GM12891 (cell line): ENCODE results near the gene ZFHX3.
"Not testable (repeated sequence)": the region's sequence is repeated elsewhere in the genome, so short reads cannot be mapped to it uniquely, and the experiment has no call there.

Source experiments
- DNase-seq: peaks from one replicate; pipeline ENCODE4 v3.0.0; 2011; ENCODE audit warnings: low spot score; ENCODE audit not compliant: insufficient read length
- FAIRE-seq: peaks from 2 replicates; lab custom pipeline; 2011; peaks lifted over from hg19 to GRCh38; lab: Jason Lieb, UNC
- PAX5 ChIP-seq: IDR thresholded peaks from 2 replicates; pipeline ENCODE4 v1.6.1; 2011; ENCODE audit warnings: low read length, moderate library complexity, mild to moderate bottlenecking; ENCODE audit not compliant: insufficient read depth, severe bottlenecking
- POLR2A ChIP-seq: IDR thresholded peaks from 2 replicates; pipeline ENCODE4 v1.6.1; 2011; ENCODE audit warnings: low read depth, low read length, control low read depth
- POLR2AphosphoS5 ChIP-seq: IDR thresholded peaks from 2 replicates; pipeline ENCODE4 v1.6.1; 2011; ENCODE audit warnings: low read depth, low read length, control low read depth
- POU2F2 ChIP-seq: IDR thresholded peaks from 2 replicates; pipeline ENCODE4 v1.6.1; 2011; ENCODE audit warnings: low read depth, mild to moderate bottlenecking, control low read depth, low read length, moderate library complexity
- SPI1 ChIP-seq: IDR thresholded peaks from 2 replicates; pipeline ENCODE4 v1.6.1; 2011; ENCODE audit warnings: low read depth, low read length, control low read depth
- TAF1 ChIP-seq: IDR thresholded peaks from 2 replicates; pipeline ENCODE4 v1.6.1; 2011; ENCODE audit warnings: low read depth, low read length, control low read depth

The ZFHX3 gene

DNA sequence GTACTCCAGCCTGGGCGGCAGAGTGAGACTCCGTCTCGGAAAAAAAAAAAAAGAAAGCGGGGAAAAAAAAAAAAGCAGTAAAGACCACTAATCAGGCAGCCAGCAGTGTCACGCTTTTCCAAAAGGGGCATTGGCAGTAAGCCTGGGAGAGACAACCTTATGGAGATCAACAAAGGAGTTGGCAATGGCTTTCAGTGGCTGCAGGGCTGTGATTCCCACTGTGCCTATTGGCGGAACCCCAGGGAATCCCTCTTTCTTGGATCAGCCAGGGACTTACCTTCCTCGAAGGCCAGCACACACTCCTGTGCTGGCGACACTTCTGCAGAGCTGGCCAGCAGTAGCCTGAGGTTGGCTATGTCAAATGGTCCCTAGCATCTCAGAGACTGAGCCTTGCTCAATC lies 43.2 kb upstream of the ZFHX3 start:
- TF ChIP-seq TAF1: no peak
- no peak for TF ChIP-seq SPI1
- TF ChIP-seq POLR2A: no peak
- TF ChIP-seq POU2F2: no peak
- no peak for TF ChIP-seq PAX5
- TF ChIP-seq POLR2AphosphoS5: no peak
- FAIRE-seq (no peak), DNase-seq (no peak)

DNA sequence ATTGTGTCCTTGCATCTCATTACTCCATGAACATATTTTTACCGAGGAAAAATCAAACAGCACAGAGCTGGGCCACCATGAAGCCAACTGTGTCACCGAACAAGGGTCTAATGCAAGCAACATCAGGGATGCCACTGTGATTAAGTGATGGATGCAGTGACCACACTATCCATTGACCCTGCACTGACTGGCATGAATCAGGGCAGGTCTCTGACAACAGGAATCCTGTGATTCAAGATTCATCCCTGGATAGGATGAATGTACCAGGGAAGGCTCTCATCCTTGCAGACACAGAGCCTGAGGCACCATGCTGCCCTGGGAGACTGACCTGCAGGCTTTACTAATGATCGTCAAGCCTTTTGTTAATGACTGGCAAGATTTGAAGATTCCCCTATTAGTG lies 41.5 kb upstream of the ZFHX3 start:
- FAIRE-seq: no peak
- DNase-seq: no peak
- TF ChIP-seq PAX5: no peak
- TF ChIP-seq POU2F2: no peak
- TF ChIP-seq POLR2A: no peak
- TF ChIP-seq TAF1: no peak
- no peak for TF ChIP-seq SPI1
- no peak for TF ChIP-seq POLR2AphosphoS5

DNA sequence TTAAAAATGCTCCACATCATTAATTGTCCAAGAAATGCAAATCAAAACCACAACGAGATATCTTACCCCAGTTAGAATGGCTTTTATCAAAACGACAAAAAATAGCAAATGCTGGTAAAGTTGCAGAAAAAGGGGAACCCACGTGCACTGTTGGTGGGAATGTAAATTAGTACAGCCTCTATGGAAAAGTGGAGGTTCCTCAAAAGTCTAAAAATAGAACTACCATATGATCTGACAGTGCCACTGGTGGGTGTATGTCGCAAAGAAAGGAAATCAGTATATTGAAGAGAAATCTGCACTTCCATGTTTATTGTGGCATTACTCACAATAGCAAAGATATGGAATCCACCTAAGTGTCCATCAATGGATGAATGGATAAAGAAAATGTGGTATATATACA lies 38.2 kb upstream of the ZFHX3 start:
- DNase-seq (no peak), FAIRE-seq (no peak)
- TF ChIP-seq POLR2AphosphoS5 (no peak), POU2F2 (no peak), SPI1 (no peak), POLR2A (no peak), PAX5 (no peak), TAF1 (no peak)

DNA sequence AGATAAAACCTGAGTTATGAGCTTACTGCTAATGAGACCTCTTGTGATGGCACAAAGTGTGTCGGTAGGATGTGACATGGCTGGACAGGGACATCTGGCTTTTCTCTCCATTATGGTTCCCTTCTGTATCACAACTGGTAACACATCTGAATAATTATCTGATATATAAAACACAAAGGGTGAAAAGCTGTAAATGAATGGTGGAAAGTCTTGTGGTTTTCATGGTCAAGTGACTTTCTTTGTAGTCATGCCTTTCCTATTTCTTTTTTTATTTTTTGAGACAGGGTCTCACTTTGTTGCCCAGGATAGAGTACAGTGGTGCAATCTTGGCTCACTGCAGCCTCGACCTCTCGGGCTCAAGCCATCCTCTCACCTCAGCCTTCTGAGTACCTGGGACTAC lies 35.3 kb upstream of the ZFHX3 start:
- TF ChIP-seq SPI1: no peak
- no peak for TF ChIP-seq POU2F2
- TF ChIP-seq POLR2AphosphoS5: no peak
- TF ChIP-seq POLR2A: no peak
- TF ChIP-seq TAF1: no peak
- TF ChIP-seq PAX5: no peak
- no peak for FAIRE-seq
- DNase-seq: no peak

DNA sequence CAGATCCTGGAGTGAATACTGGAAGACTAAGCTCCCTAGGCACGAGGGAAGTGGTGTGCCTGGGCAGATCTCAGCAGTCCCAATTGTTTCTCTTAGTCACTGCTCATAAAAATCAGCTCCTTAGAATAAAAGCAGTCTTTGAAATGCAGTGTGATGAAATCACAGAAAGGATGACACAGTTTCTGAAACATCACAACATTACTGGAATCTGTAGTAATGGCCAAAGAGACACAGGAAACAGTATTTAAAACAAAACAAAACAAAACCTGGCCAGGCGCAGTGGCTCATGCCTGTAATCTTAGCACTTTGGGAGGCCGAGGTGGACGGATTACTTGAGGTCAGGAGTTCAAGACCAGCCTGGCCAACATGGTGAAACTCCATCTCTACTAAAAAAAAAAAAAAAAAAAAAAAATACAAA lies 34.7 kb upstream of the ZFHX3 start:
- DNase-seq, FAIRE-seq: not testable (repeated sequence)

DNA sequence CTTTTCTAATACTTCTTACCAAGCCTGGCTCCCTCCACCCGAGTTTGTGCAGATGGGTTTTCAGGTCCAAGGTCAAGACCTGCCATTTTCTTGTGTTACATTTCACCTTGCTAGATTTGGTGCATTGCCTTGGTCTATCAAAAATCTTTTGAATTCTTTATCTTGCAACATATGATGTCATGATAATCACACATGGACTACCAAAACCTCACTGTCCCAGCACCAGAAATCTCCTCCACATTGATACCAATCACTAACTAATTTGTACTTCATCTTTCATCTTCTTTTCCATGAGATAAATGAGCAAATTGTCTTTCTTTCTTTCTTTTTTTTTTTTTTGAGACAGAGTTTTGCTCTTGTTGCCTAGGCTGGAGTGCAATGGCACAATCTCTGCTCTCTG lies 33.0 kb upstream of the ZFHX3 start:
- FAIRE-seq (no peak), DNase-seq (no peak)
- TF ChIP-seq TAF1 (no peak), POLR2A (no peak), SPI1 (no peak), POLR2AphosphoS5 (no peak), POU2F2 (no peak), PAX5 (no peak)

DNA sequence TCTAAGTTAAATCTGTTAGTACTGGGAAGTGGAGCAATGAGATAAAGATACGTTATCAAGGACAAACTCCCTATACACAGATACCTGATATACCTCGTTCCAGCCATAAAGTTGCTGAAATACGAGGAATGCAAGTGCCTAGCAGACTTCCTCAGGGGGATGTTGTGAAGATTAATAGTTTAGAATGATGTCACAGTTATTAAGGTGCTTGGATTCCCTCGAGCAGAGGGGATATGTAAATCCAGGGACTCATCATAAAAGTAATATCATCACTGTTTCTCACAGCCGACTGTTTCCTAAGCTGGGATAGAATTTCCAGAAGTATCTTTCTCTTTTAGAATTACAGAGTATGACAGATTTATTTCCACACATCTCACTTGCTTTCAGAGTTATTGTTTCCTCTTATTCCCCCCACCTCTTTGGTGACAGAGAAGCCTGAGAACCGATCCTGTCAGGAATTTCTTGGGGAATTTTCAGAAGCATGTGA lies 28.4 kb upstream of the ZFHX3 start:
- TF ChIP-seq SPI1 (no peak), POU2F2 (no peak), POLR2A (no peak), PAX5 (no peak), POLR2AphosphoS5 (no peak), TAF1 (no peak)
- FAIRE-seq (no peak), DNase-seq (no peak)

DNA sequence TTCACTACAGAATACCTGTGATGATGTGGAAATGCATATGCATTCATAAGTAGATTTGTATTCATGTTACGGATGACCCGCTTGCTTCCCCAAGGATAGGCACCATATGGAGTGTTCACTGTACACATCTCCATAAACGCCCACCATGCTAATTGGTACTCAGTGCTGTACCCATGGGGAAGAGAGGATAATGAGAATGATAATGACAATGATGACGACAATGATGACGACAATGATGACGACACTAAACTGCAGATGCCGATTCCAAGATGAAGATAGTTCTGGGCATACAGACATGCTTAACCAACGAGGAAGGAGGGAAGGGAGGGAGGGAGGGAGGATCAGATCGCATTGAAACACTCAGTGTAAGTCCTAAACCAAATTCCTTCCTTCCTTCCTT lies 26.5 kb upstream of the ZFHX3 start:
- FAIRE-seq (no peak), DNase-seq (no peak)
- TF ChIP-seq PAX5: no peak
- TF ChIP-seq POLR2A: no peak
- TF ChIP-seq POLR2AphosphoS5: no peak
- TF ChIP-seq POU2F2: no peak
- no peak for TF ChIP-seq SPI1

DNA sequence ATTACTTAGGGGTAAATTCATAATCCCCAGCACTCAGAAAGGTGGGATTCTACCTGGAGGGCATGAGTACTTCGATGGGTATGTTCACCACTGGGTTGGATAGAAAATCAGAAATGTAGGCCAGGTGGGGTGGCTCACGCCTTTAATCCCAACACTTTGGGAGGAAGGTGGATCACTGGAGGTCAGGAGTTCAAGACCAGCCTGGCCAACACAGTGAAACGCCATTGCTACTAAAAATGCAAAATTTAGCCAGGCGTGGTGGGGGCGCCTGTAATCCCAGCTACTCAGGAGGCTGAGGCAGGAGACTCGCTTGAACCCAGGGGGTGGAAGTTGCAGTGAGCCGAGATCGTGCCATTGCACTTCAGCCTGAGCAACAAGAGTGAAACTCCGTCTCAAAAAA lies 24.1 kb upstream of the ZFHX3 start:
- not testable (repeated sequence) for FAIRE-seq, DNase-seq

DNA sequence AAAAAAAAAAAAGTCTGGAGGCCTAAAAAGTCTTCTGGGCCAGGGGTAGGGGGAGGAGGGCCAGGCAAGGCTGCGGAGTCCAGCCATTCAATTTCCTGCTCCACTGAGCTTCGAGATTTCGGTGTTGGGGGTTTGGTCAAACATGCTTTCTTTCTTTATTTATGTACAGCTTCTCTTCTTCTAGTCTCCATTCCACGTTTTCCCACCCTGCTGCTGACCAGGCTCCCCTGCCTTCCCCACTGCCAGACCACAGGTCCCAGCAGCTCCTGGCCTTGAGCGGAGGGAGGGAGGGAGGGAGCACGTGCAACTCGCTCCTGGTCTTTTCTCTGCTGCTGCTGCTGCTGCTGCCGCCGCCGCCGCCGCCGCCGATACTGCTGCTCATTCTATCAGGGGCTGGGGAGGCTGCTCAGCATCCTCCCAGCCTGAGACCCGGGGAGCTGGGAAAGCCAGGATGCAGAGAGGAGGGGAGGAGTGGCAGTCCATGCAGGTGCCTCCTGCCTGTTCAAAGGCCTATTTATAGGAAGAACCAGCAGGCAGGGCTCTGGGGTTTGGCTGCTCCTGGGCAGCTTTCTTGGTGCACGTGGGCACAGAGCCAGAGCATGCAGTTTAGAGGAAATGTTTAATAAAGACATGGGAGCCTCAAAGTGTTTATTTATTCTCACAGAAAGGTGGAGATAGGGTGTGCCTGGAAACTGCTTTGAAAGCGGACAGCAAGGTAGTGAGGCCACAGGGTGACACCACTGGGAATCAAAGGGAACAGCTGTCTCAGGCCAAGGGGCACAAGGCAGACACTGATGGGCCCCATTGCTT lies 23.4 kb upstream of the ZFHX3 start:
- TF ChIP-seq POU2F2: no peak
- no peak for TF ChIP-seq POLR2A
- no peak for TF ChIP-seq SPI1
- TF ChIP-seq TAF1: no peak
- no peak for TF ChIP-seq POLR2AphosphoS5
- TF ChIP-seq PAX5: no peak
- DNase-seq (peak; percentile 35), FAIRE-seq (no peak)

DNA sequence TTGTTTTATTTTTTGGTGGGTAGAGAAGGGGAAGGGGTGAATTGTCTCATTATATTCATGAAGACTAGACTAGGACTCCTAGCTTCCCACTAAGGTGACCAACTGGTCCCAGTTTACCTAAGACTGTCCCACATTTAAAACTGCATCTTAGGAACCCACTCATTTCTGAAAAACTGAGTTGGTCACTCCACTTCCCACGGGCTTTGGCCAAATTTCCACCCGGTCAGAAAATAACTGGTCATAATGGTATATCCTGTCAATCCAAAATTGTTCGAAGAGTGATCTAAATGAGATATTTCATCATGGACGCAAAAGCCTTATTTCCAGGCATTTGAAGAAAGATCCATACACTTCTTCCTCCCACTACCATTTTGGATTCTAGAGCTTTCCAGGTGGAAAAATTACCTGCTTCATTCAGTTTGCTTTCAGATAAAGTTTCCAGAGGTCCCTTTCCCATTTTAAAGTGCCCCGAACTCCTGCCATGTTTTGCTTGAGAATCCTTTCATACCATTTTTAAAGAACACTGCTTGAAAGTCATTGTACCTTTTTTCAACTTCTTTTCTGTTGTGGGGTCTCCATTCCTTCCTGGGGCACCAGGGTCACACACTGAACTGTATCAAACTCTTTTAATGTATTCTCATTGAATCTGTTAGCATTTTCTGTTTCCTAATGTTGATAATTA lies 21.8 kb upstream of the ZFHX3 start:
- DNase-seq (no peak), FAIRE-seq (no peak)
- TF ChIP-seq PAX5 (no peak), SPI1 (no peak), TAF1 (no peak), POLR2A (no peak), POLR2AphosphoS5 (no peak), POU2F2 (no peak)
